Liver (tissue), 9 donors: ENCODE data around the gene FNBP1. TPM values are rescaled to one million over a fixed set of nuclear protein-coding genes. Genes with fewer than 3 reads are reported as not detected.
"Not testable (repeated sequence)": the region's sequence is repeated elsewhere in the genome, so short reads cannot be mapped to it uniquely, and the experiment has no call there.

Source experiments
- DNase-seq: peaks from one replicate; pipeline ENCODE4 v3.0.0-alpha.2; 2017; ENCODE audit warnings: low spot score
- H3K27ac ChIP-seq, 2 donors: one replicate each; pipeline ENCODE4 v1.7.0; 2013; ENCODE audit warnings: inconsistent platforms in 2 of 2, low read length in 2 of 2, control low read depth in 1 of 2, low read depth in 1 of 2, mild to moderate bottlenecking in 1 of 2
- H3K27me3 ChIP-seq, 4 donors: one replicate each; pipeline versions ENCODE4 v1.6.1 to v1.7.0; 2013; ENCODE audit warnings: low read length in 3 of 4, inconsistent platforms in 1 of 4, mild to moderate bottlenecking in 1 of 4, moderate library complexity in 1 of 4; ENCODE audit not compliant: control insufficient read depth in 4 of 4, insufficient read depth in 4 of 4
- H3K36me3 ChIP-seq, 4 donors: one replicate each; pipeline versions ENCODE4 v1.6.1 to v1.7.0; 2013; ENCODE audit warnings: low read length in 3 of 4, mild to moderate bottlenecking in 3 of 4, low read depth in 1 of 4, moderate library complexity in 1 of 4; ENCODE audit not compliant: control insufficient read depth in 4 of 4, insufficient read depth in 3 of 4
- H3K4me1 ChIP-seq, 4 donors: one replicate each; pipeline versions ENCODE4 v1.6.1 to v1.7.0; 2013; ENCODE audit warnings: low read length in 3 of 4, mild to moderate bottlenecking in 3 of 4, moderate library complexity in 1 of 4; ENCODE audit not compliant: control insufficient read depth in 4 of 4, insufficient read depth in 4 of 4
- H3K4me3 ChIP-seq, 3 donors: one replicate each; pipeline versions ENCODE4 v1.6.1 to v1.7.0; 2013; ENCODE audit warnings: low read length in 3 of 3, control low read depth in 1 of 3, low read depth in 1 of 3, mild to moderate bottlenecking in 1 of 3
- H3K9ac ChIP-seq, 2 donors: one replicate each; pipeline ENCODE4 v1.7.0; 2013; ENCODE audit warnings: low read length in 2 of 2, mild to moderate bottlenecking in 2 of 2, moderate library complexity in 2 of 2, control low read depth in 1 of 2, low read depth in 1 of 2
- H3K9me3 ChIP-seq, 4 donors: one replicate each; pipeline versions ENCODE4 v1.6.1 to v1.7.0; 2013; ENCODE audit warnings: low read length in 3 of 4; ENCODE audit not compliant: control insufficient read depth in 4 of 4
- FOXA2 ChIP-seq: IDR thresholded peaks from 2 replicates; pipeline ENCODE4 v1.6.1; 2016; ENCODE audit warnings: antibody characterized with exemption
- JUND ChIP-seq, 2 donors: IDR thresholded peaks; 2 replicates each; pipeline ENCODE4 v1.6.1; 2016; ENCODE audit warnings: antibody characterized with exemption in 2 of 2
- NR2F2 ChIP-seq: IDR thresholded peaks from 2 replicates; pipeline ENCODE4 v1.6.1; 2016; ENCODE audit warnings: antibody characterized with exemption
- RAD21 ChIP-seq, 2 donors: IDR thresholded peaks; 2 replicates each; pipeline ENCODE4 v1.6.1; 2016; ENCODE audit warnings: antibody characterized with exemption in 2 of 2, mild to moderate bottlenecking in 2 of 2
- RXRA ChIP-seq, 2 donors: IDR thresholded peaks; 2 replicates each; pipeline ENCODE4 v1.6.1; 2017 to 2018; ENCODE audit warnings: antibody characterized with exemption in 2 of 2, mild to moderate bottlenecking in 1 of 2
- SP1 ChIP-seq: IDR thresholded peaks from 2 replicates; pipeline ENCODE4 v1.6.1; 2018; ENCODE audit warnings: antibody characterized with exemption, mild to moderate bottlenecking
- TAF1 ChIP-seq: conservative IDR thresholded peaks from 2 replicates; pipeline ENCODE4 v1.6.1; 2016; ENCODE audit warnings: antibody characterized with exemption, mild to moderate bottlenecking
- WGBS: extraction: QIAGEN DNeasy Blood & Tissue Kit; methylation state at CpG from one replicate; pipeline ENCODE4 v1.1.7; 2013; 5-methylcytosine and 5-hydroxymethylcytosine counted together
- polyA plus RNA-seq, 2 donors: library from polyadenylated mRNA; stranded (reverse) in 1 of 2; unstranded in 1 of 2; fragments of 200-250 nt in 1 of 2; fragments of >200 nt in 1 of 2; fragmentation: Nextera tagmentation in 1 of 2; extraction: Ambion mirVana in 1 of 2; gene quantifications; one replicate each; pipeline versions ENCODE4 v1.2.1 to v1.2.3, GENCODE V29; 2013 to 2015
- total RNA-seq, 2 donors: library from RNA; depleted of rRNA; stranded (reverse); fragments of >200 nt; gene quantifications; one replicate each; pipeline ENCODE4 v1.2.3, GENCODE V29; 2014
- TF ChIP-seq, protein P1 (sequence below): fragments of 150-350 bp; IDR thresholded peaks from 2 replicates; pipeline ENCODE4 v1.5.1; 2017; ENCODE audit warnings: improper control_type of control experiment, low read depth, low read length; ENCODE audit not compliant: missing input control
- TF ChIP-seq, protein P2 (sequence below): IDR thresholded peaks from 2 replicates; pipeline ENCODE4 v1.6.1; 2016; ENCODE audit warnings: antibody characterized with exemption, mild to moderate bottlenecking
- TF ChIP-seq, protein P3 (sequence below): IDR thresholded peaks from 2 replicates; pipeline ENCODE4 v1.6.1; 2016; ENCODE audit warnings: antibody characterized with exemption
- TF ChIP-seq, protein P4 (sequence below): IDR thresholded peaks from 2 replicates; pipeline ENCODE4 v1.6.1; 2016; ENCODE audit warnings: antibody characterized with exemption
- donor health status: healthy.
- donor health status: healthy.
- donor health status: healthy.
- donor health status: healthy.
- donor health status: healthy.

Gene FNBP1
- total and polyA plus RNA-seq, 4 donors: 6.6 to 15.6 (median 12.3) TPM

DNA sequence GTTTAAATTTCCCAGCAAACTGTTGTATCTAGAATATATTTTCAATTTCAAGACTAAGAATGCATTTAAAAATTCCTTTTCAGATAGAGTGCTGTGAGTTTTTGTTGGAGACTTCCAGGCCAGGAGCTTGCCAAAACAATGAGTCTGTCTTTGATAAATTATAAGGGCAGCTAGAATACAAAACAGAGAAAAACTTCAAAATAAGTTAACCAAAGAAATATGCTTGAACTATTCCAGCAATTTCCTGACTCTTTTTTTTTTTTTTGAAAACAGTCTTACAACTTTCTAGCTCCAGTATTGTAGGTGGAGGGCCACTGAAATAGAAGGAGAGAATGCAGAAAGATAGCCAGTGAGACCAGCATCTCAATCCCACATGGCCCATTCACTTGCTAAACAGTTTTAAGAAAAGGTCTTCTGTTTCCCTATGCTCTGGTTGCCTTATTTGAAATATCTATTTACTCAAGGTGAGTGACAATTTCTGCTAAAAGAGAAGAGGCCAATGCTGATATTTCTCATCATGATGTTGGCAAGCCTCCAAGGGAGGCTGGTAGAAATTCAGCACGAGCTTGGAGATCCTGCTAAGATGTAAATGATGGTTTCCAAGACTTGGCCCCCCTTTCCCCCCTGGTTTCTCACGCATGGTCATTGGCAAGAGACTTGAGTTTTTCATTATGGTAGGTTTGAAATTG lies 104.6 kb downstream of the FNBP1 start:
- 64% methylated on average over 2 of the region's 2 CpGs for WGBS
- no peak overlapping the region for H3K4me3 ChIP-seq
- H3K36me3 ChIP-seq: no peaks in the 10 kb centered on the region
- DNase-seq: no peak
- peaks cover 0 to 4% (median 0%) of the 10 kb centered on the region in 4 donors for H3K9me3 ChIP-seq
- H3K27me3 ChIP-seq: no peaks in the 10 kb centered on the region
- H3K9ac ChIP-seq: no peak overlapping the region
- no peak overlapping the region for H3K27ac ChIP-seq
- TF ChIP-seq NR2F2 (no peak), FOXA2 (no peak), RXRA (IDR thresholded peaks at IDR 0.05) (no peak), TAF1 (no peak), RAD21 (IDR thresholded peaks at IDR 0.05) (no peak), SP1 (no peak), JUND (IDR thresholded peaks at IDR 0.05) (no peak)
- TF ChIP-seq, protein P1, sequence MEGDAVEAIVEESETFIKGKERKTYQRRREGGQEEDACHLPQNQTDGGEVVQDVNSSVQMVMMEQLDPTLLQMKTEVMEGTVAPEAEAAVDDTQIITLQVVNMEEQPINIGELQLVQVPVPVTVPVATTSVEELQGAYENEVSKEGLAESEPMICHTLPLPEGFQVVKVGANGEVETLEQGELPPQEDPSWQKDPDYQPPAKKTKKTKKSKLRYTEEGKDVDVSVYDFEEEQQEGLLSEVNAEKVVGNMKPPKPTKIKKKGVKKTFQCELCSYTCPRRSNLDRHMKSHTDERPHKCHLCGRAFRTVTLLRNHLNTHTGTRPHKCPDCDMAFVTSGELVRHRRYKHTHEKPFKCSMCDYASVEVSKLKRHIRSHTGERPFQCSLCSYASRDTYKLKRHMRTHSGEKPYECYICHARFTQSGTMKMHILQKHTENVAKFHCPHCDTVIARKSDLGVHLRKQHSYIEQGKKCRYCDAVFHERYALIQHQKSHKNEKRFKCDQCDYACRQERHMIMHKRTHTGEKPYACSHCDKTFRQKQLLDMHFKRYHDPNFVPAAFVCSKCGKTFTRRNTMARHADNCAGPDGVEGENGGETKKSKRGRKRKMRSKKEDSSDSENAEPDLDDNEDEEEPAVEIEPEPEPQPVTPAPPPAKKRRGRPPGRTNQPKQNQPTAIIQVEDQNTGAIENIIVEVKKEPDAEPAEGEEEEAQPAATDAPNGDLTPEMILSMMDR: no peak
- TF ChIP-seq, protein P2, sequence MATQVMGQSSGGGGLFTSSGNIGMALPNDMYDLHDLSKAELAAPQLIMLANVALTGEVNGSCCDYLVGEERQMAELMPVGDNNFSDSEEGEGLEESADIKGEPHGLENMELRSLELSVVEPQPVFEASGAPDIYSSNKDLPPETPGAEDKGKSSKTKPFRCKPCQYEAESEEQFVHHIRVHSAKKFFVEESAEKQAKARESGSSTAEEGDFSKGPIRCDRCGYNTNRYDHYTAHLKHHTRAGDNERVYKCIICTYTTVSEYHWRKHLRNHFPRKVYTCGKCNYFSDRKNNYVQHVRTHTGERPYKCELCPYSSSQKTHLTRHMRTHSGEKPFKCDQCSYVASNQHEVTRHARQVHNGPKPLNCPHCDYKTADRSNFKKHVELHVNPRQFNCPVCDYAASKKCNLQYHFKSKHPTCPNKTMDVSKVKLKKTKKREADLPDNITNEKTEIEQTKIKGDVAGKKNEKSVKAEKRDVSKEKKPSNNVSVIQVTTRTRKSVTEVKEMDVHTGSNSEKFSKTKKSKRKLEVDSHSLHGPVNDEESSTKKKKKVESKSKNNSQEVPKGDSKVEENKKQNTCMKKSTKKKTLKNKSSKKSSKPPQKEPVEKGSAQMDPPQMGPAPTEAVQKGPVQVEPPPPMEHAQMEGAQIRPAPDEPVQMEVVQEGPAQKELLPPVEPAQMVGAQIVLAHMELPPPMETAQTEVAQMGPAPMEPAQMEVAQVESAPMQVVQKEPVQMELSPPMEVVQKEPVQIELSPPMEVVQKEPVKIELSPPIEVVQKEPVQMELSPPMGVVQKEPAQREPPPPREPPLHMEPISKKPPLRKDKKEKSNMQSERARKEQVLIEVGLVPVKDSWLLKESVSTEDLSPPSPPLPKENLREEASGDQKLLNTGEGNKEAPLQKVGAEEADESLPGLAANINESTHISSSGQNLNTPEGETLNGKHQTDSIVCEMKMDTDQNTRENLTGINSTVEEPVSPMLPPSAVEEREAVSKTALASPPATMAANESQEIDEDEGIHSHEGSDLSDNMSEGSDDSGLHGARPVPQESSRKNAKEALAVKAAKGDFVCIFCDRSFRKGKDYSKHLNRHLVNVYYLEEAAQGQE: no peak
- TF ChIP-seq, protein P3, sequence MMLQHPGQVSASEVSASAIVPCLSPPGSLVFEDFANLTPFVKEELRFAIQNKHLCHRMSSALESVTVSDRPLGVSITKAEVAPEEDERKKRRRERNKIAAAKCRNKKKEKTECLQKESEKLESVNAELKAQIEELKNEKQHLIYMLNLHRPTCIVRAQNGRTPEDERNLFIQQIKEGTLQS: no peak
- TF ChIP-seq, protein P4, sequence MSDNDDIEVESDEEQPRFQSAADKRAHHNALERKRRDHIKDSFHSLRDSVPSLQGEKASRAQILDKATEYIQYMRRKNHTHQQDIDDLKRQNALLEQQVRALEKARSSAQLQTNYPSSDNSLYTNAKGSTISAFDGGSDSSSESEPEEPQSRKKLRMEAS: no peak
- H3K4me1 ChIP-seq: peaks cover 1 to 10% (median 8%) of the 10 kb centered on the region in 4 donors

DNA sequence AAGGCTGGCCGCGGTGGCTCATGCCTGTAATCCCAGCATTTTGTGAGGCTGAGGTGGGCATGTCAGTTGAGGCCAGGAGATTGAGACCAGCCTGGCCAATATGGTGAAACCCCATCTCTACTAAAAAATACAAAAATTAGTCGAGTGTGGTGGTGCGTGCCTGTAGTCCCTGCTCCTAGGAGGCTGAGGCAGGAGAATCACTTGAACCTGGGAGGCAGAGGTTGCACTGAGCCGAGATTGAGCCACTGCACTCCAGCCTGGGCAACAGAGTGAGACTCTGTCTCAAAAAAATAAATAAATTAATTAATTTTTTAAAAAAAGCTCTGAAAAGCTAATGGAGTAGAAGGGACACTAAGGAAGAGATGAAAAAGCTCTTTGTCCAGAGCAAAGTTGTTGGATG lies 105.1 kb downstream of the FNBP1 start:
- H3K36me3 ChIP-seq, H3K9ac ChIP-seq, H3K27me3 ChIP-seq, H3K4me3 ChIP-seq, DNase-seq, H3K9me3 ChIP-seq, H3K27ac ChIP-seq: not testable (repeated sequence)
- WGBS: 92% methylated on average over 5 of the region's 5 CpGs
- peaks cover 1 to 10% (median 8%) of the 10 kb centered on the region in 4 donors for H3K4me1 ChIP-seq

DNA sequence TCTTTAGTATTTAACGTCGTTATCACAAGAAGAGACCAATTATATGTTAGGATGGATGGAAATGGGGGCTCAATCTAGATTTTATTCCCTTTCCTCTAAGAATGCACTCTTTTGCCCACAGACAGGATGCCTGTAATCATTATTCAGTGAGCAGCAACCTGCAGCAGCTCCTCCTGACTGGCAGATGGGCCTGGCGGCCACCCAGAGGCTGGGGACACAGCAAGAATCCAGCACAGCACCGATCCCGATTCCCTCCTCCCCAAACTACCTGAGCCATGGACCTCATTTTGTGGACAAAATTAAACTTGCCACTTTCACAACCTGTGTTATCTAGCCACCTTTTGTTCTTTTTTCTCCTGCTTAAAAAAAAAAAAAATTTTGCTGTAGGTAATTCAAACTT lies 106.8 kb downstream of the FNBP1 start:
- Histone ChIP-seq H3K4me1 (peaks cover 4 to 10% (median 8%) of the 10 kb centered on the region in 4 donors), H3K4me3 (no peak overlapping the region), H3K27ac (peak overlapping the region; percentile 31 to 65), H3K9me3 (no peaks in the 10 kb centered on the region), H3K27me3 (no peaks in the 10 kb centered on the region), H3K36me3 (no peaks in the 10 kb centered on the region), H3K9ac (no peak overlapping the region)
- peak in 1 of 2 donors; percentile 6 for TF ChIP-seq RAD21 (IDR thresholded peaks at IDR 0.05)
- no peak for TF ChIP-seq NR2F2
- 41% methylated on average over 5 of the region's 5 CpGs for whole genome bisulfite sequencing
- DNase-seq: peak; percentile 37
